Transverse colon (tissue), 4 donors: Measurements from ENCODE around the gene HMHB1. TPM values are rescaled to one million over a fixed set of nuclear protein-coding genes. Genes with fewer than 3 reads are reported as not detected.

ENCODE experiments used
- DNase-seq: peaks from one replicate; pipeline ENCODE4 v3.0.0-alpha.2; 2019
- H3K27ac ChIP-seq, 4 donors: fragments of 200-600 bp; sonication (generic); 2 replicates each; pipeline ENCODE4 v1.5.1; 2016 to 2018; ENCODE audit warnings: inconsistent platforms in 4 of 4
- H3K27me3 ChIP-seq: fragments of 200-600 bp; sonication (generic); 2 replicates; pipeline ENCODE4 v1.5.1; 2017; ENCODE audit warnings: inconsistent platforms
- H3K36me3 ChIP-seq, 4 donors: fragments of 200-600 bp; sonication (generic); 2 replicates each; pipeline ENCODE4 v1.5.1; 2017 to 2019; ENCODE audit warnings: inconsistent platforms in 4 of 4
- H3K4me1 ChIP-seq, 4 donors: fragments of 200-600 bp; sonication (generic); 2 replicates each; pipeline ENCODE4 v1.5.1; 2017 to 2020; ENCODE audit warnings: inconsistent platforms in 4 of 4
- H3K4me3 ChIP-seq, 4 donors: fragments of 200-600 bp; sonication (generic); 1 replicate in 1 of 4; 2 replicates in 3 of 4; pipeline versions ENCODE4 v1.5.1 to v1.6.1; 2017 to 2019; ENCODE audit warnings: inconsistent platforms in 4 of 4
- H3K9me3 ChIP-seq, 2 donors: fragments of 200-600 bp; sonication (generic); 2 replicates each; pipeline ENCODE4 v1.5.1; 2017 to 2019; ENCODE audit warnings: inconsistent platforms in 2 of 2
- EP300 ChIP-seq: sonication (generic); formaldehyde crosslinking; IDR thresholded peaks from one replicate; pipeline ENCODE4 v1.6.1; 2017; ENCODE audit warnings: antibody characterized with exemption, low read depth
- POLR2A ChIP-seq: fragments of 450-650 bp; IDR thresholded peaks from one replicate; pipeline ENCODE4 v1.6.1; 2016; ENCODE audit warnings: antibody characterized with exemption, mild to moderate bottlenecking, moderate library complexity
- POLR2AphosphoS5 ChIP-seq, 3 donors: sonication (generic); formaldehyde crosslinking; IDR thresholded peaks; one replicate each; pipeline ENCODE4 v1.6.1; 2016; ENCODE audit warnings: antibody characterized with exemption in 3 of 3
- WGBS, 2 donors: methylation state at CpG; one replicate each; pipeline ENCODE4 v1.1.5; 2018; ENCODE audit warnings: low coverage in 1 of 2; 5-methylcytosine and 5-hydroxymethylcytosine counted together
- in situ Hi-C, 4 donors: fragments of 200-750 bp; cut with MboI; loops; one replicate each; pipeline versions ENCODE4 v1.15.0 to v1.15.1; 2017; ENCODE audit warnings: low sequenced_read_pairs in 3 of 4, low pct_ligation_motif_present in 1 of 4, low pct_unique_long_range_greater_than_20kb in 1 of 4
- intact Hi-C: fragments of 100-400 bp; cut with DNase I; formaldehyde crosslinking; loops from one replicate; pipeline ENCODE4 v1.15.1; 2023; ENCODE audit warnings: low total_unique reads
- total RNA-seq, 4 donors: library from RNA; depleted of rRNA; stranded (reverse); fragments of >200 nt; gene quantifications; one replicate each; pipeline ENCODE4 v1.1.0, GENCODE V29; 2016
- TF ChIP-seq, protein P1 (sequence below), 5 experiments: fragments of 200-600 bp in 3 of 5; fragments of 450-650 bp in 2 of 5; sonication (generic) in 3 of 5; IDR thresholded peaks; 1 replicate in 2 of 5; 2 replicates in 3 of 5; pipeline ENCODE4 v1.5.1; 2016 to 2017; ENCODE audit warnings: antibody characterized with exemption in 5 of 5, inconsistent platforms in 3 of 5, mild to moderate bottlenecking in 2 of 5, moderate library complexity in 1 of 5

Gene HMHB1
- total RNA-seq, 4 donors from 2014 or later = not detected

DNA sequence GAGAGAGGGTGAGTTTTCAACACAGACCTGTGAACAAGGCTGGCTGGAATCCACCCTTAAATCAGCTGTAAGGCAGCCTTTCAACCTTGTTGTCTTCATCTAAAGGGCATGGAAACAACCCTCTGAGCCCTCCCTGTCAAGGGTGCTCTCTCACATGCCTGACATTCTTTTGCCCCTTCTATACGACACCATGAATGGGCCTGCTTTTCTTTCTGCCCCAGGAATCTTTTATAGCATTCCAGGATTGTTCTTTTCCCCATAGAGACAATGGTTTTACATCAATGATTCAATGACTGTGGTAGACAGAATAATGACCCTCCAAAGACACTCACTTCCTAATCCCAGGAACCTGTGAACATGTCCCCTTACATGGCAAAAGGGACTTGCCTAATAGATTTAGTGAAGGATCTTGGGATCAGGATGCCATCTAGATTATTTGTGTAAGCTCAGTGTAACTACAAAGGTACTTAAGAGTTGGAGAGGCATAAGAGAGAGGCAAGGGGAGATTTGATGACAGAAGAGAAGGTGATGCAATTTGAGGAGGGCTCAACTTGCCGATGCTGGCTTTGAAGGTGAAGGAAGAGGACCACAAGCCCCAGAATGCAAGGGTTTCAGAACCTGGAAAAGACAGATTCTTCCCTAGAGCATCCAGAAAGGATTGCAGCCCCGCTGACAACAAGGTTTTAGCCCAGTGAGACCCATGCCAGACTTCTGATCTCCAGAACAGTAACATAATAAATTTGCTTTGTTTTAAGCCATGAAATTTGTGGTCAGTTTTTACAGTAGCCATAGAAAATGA lies 29.2 kb upstream of the HMHB1 start:
- no peaks in the 10 kb centered on the region for H3K27me3 ChIP-seq
- TF ChIP-seq EP300 (no peak), POLR2A (no peak), POLR2AphosphoS5 (IDR thresholded peaks at IDR 0.05) (no peak)
- TF ChIP-seq, protein P1, sequence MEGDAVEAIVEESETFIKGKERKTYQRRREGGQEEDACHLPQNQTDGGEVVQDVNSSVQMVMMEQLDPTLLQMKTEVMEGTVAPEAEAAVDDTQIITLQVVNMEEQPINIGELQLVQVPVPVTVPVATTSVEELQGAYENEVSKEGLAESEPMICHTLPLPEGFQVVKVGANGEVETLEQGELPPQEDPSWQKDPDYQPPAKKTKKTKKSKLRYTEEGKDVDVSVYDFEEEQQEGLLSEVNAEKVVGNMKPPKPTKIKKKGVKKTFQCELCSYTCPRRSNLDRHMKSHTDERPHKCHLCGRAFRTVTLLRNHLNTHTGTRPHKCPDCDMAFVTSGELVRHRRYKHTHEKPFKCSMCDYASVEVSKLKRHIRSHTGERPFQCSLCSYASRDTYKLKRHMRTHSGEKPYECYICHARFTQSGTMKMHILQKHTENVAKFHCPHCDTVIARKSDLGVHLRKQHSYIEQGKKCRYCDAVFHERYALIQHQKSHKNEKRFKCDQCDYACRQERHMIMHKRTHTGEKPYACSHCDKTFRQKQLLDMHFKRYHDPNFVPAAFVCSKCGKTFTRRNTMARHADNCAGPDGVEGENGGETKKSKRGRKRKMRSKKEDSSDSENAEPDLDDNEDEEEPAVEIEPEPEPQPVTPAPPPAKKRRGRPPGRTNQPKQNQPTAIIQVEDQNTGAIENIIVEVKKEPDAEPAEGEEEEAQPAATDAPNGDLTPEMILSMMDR (IDR thresholded peaks at IDR 0.05) = no peak
- intact Hi-C loops = no loop called here
- no peak overlapping the region for H3K4me3 ChIP-seq
- in situ Hi-C loops = no loop called here
- no peak overlapping the region for H3K27ac ChIP-seq
- H3K9me3 ChIP-seq = no peaks in the 10 kb centered on the region
- H3K4me1 ChIP-seq = no peaks in the 10 kb centered on the region
- WGBS, 2 donors = 67 to 72% methylated on average over 2 to 3 of the region's 3 CpGs
- H3K36me3 ChIP-seq = no peaks in the 10 kb centered on the region
- no peak for DNase-seq

DNA sequence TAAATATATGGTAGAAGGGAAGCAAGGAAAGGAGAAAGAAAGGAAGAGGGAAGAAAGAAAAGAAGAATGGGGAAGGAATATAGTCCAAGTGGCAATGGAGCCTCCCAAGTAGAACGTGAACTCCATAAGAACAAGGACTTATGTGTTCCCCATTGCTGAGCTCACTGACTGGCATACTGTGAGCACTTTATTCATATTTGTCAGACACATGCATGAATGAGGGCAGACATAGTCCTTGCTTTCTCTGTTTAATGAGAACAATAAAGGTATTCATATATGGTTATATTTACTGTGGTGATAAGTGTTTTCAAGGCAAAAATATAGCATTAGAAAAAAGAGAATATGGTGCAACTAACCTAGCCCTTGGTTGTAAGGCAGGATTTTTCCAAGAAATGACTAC lies 23.6 kb upstream of the HMHB1 start:
- no peaks in the 10 kb centered on the region for H3K4me1 ChIP-seq
- H3K27me3 ChIP-seq = no peaks in the 10 kb centered on the region
- TF ChIP-seq, protein P1 (IDR thresholded peaks at IDR 0.05) = no peak
- TF ChIP-seq POLR2AphosphoS5 (IDR thresholded peaks at IDR 0.05) (no peak), POLR2A (no peak)
- intact Hi-C loops (no loop called here), in situ Hi-C loops (no loop called here)
- H3K36me3 ChIP-seq = no peaks in the 10 kb centered on the region
- H3K9me3 ChIP-seq = no peaks in the 10 kb centered on the region
- no peak overlapping the region for H3K27ac ChIP-seq
- H3K4me3 ChIP-seq = no peak overlapping the region
- WGBS, 2 donors = 84 to 100% methylated on average over 1 of the region's 1 CpG
- DNase-seq = no peak

DNA sequence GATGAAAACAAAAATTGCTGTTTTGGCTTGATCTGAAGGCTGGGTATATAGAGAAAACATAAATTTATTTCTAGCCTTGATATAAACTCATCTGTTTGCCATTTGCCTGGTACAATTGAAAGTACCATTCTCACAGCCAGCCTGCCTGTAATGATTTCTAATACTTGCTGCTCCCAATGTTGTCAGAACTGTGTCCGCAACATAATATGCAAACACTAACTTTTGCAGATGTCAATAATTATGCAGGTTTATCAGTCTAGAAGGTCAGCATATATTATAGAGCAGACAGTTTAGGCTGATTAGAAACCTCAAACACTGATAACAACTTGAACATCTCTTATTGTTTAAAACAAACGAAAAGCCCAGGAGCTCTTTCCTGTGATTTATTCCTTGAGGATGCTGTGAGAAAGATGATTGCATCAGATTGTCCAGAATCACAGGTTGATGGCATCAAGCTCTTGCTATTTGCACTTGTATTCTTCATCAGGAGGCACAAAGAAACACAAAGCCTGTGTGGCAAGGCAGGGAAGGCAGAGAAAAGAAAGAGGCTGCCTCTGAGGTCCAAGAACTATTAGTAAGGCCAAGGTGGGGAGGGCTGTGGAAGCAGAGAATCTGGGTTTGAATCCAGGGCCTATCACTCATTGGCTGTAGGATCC lies 21.4 kb upstream of the HMHB1 start:
- DNase-seq = no peak
- H3K9me3 ChIP-seq = no peaks in the 10 kb centered on the region
- no peak overlapping the region for H3K4me3 ChIP-seq
- peaks cover 0 to 6% (median 0%) of the 10 kb centered on the region in 4 donors for H3K4me1 ChIP-seq
- H3K27ac ChIP-seq = no peak overlapping the region
- intact Hi-C loops (no loop called here), in situ Hi-C loops (no loop called here)
- no peaks in the 10 kb centered on the region for H3K27me3 ChIP-seq
- H3K36me3 ChIP-seq = no peaks in the 10 kb centered on the region
- TF ChIP-seq EP300 (no peak), POLR2AphosphoS5 (IDR thresholded peaks at IDR 0.05) (no peak), POLR2A (no peak)
- TF ChIP-seq, protein P1 (IDR thresholded peaks at IDR 0.05) = no peak
- WGBS, 2 donors = 82 to 92% methylated on average over 2 of the region's 2 CpGs

DNA sequence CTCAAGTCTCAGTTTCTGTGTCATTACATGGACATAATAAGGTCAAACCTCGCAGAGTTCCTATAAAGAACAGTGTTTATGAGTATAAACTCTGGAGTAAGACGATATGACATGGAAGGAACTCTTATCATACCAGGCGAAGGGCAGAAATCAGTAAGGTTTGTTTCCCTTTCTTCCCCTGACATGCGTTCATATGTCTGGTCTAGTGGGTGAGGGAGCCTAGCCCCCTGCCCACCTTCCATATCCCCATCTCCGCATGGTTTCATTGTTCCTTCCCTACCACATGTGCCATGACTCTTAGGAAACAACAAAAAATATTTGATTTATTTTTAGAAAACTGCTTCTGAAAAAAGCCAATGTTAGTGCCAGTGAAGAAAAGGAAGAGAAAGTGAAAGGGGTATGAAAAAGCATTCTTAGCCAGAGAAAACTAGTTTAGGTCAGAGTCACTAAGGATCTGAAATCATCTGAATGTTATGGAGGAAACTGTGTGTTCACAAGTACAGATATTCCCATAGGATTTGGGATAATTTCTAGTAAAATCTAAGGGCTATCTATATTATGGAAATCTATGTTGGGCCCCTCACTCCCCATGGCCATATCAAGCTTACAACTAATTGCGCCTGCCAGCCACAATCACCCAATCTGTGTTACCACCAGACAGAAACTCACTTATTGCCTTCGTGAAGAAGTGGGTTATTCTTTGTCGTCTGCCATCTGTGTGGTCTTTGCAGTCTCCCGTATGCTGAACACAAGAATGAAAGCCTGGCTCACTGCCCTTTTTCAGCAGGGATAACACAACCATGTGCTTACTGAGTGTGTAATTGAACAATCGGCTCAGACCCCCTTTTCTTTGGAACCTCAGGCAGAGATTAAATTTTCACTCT lies 19.9 kb upstream of the HMHB1 start:
- intact Hi-C loops = no loop called here
- H3K27me3 ChIP-seq = no peaks in the 10 kb centered on the region
- 65 to 69% methylated on average over 6 to 10 of the region's 10 CpGs for WGBS, 2 donors
- DNase-seq = no peak
- H3K9me3 ChIP-seq = no peaks in the 10 kb centered on the region
- no peaks in the 10 kb centered on the region for H3K36me3 ChIP-seq
- in situ Hi-C loops = no loop called here
- TF ChIP-seq, protein P1 (IDR thresholded peaks at IDR 0.05) = no peak
- TF ChIP-seq POLR2AphosphoS5 (IDR thresholded peaks at IDR 0.05) (no peak), POLR2A (no peak), EP300 (no peak)
- H3K4me3 ChIP-seq = peak overlapping the region in 1 of 4 donors; percentile 2
- peaks cover 0 to 6% (median 0%) of the 10 kb centered on the region in 4 donors for H3K4me1 ChIP-seq
- H3K27ac ChIP-seq = no peak overlapping the region
